GM23338 (cell line): Measurements from ENCODE around the gene NAPG. TPM values are rescaled to one million over a fixed set of nuclear protein-coding genes. Genes with fewer than 3 reads are reported as not detected.

ENCODE experiments used
- ATAC-seq: fragments of 200-7000 bp; cut with Tn5 transposase; 3 replicates; pipeline ENCODE4 v1.9.1; 2020
- DNase-seq: peaks from one replicate; pipeline ENCODE4 v3.0.0-alpha.2; 2015; ENCODE audit warnings: low spot score
- H2AFZ ChIP-seq: fragments of 200-600 bp; sonication (generic); 2 replicates; pipeline ENCODE4 v1.8.0; 2016; ENCODE audit warnings: antibody characterized with exemption, mild to moderate bottlenecking, moderate library complexity
- H3F3A ChIP-seq: fragments of 200-600 bp; sonication (generic); replicated peaks from 2 replicates; pipeline ENCODE4 v1.8.0; 2017; ENCODE audit warnings: antibody characterized with exemption, mixed run types, low read depth
- H3K27ac ChIP-seq: fragments of 200-600 bp; sonication (generic); 2 replicates; pipeline ENCODE4 v1.6.1; 2016; ENCODE audit warnings: low read depth
- H3K27me3 ChIP-seq: fragments of 200-600 bp; sonication (generic); 2 replicates; pipeline ENCODE4 v1.8.0; 2016; ENCODE audit warnings: mild to moderate bottlenecking, mixed run types, moderate library complexity; ENCODE audit not compliant: insufficient read depth
- H3K36me3 ChIP-seq: fragments of 200-600 bp; sonication (generic); 2 replicates; pipeline ENCODE4 v1.8.0; 2016; ENCODE audit warnings: mild to moderate bottlenecking; ENCODE audit not compliant: insufficient read depth
- H3K4me1 ChIP-seq: fragments of 200-600 bp; sonication (generic); 2 replicates; pipeline ENCODE4 v1.8.0; 2016; ENCODE audit warnings: mild to moderate bottlenecking, moderate library complexity; ENCODE audit not compliant: insufficient read depth
- H3K4me2 ChIP-seq: fragments of 200-600 bp; sonication (generic); 2 replicates; pipeline ENCODE4 v1.7.1; 2017; ENCODE audit warnings: mixed run types
- H3K4me3 ChIP-seq: fragments of 200-600 bp; sonication (generic); 2 replicates; pipeline ENCODE4 v1.6.1; 2016; ENCODE audit warnings: mixed run types
- H3K79me2 ChIP-seq: fragments of 200-600 bp; sonication (generic); replicated peaks from 2 replicates; pipeline ENCODE4 v1.8.0; 2017; ENCODE audit warnings: mild to moderate bottlenecking; ENCODE audit not compliant: insufficient read depth
- H3K9me2 ChIP-seq: fragments of 200-600 bp; sonication (generic); 2 replicates; pipeline ENCODE4 v1.8.0; 2017; ENCODE audit not compliant: insufficient read depth
- H4K20me1 ChIP-seq: fragments of 200-600 bp; sonication (generic); replicated peaks from 2 replicates; pipeline ENCODE4 v1.8.0; 2017; ENCODE audit warnings: mild to moderate bottlenecking; ENCODE audit not compliant: insufficient read depth
- H3K27ac Mint-ChIP-seq: 2 replicates; pipeline ENCODE4 v1.8.0; 2020; ENCODE audit warnings: inconsistent platforms, mild to moderate bottlenecking, moderate library complexity, mixed read lengths
- H3K27me3 Mint-ChIP-seq: 3 replicates; pipeline ENCODE4 v1.8.0; 2022; ENCODE audit warnings: low read depth, mild to moderate bottlenecking, moderate library complexity, mixed read lengths, inconsistent platforms; ENCODE audit not compliant: insufficient read depth, poor library complexity
- H3K36me3 Mint-ChIP-seq: 3 replicates; pipeline ENCODE4 v1.8.0; 2021; ENCODE audit warnings: low read depth, mild to moderate bottlenecking, inconsistent platforms, moderate library complexity, mixed read lengths
- H3K4me1 Mint-ChIP-seq: 3 replicates; pipeline ENCODE4 v1.8.0; 2020; ENCODE audit warnings: mild to moderate bottlenecking, inconsistent platforms, mixed read lengths
- H3K4me3 Mint-ChIP-seq: 3 replicates; pipeline ENCODE4 v1.8.0; 2021; ENCODE audit warnings: moderate library complexity, mild to moderate bottlenecking, inconsistent platforms, mixed read lengths
- H3K9me3 Mint-ChIP-seq: 3 replicates; pipeline ENCODE4 v1.8.0; 2020; ENCODE audit warnings: moderate library complexity, mild to moderate bottlenecking, inconsistent platforms, mixed read lengths
- CREB1 ChIP-seq: fragments of 250-450 bp; sonication (Bioruptor Pico); IDR thresholded peaks from 2 replicates; pipeline ENCODE4 v1.5.0; 2020; ENCODE audit warnings: low read depth, mild to moderate bottlenecking, moderate library complexity
- ETS1 ChIP-seq: IDR thresholded peaks from 2 replicates; pipeline ENCODE4 v1.6.1; 2016; ENCODE audit warnings: antibody characterized with exemption
- EZH2 ChIP-seq: fragments of 200-600 bp; sonication (generic); IDR thresholded peaks from one replicate; pipeline ENCODE4 v1.8.0; 2017; ENCODE audit warnings: antibody characterized with exemption, mild to moderate bottlenecking, low read depth; ENCODE audit not compliant: unreplicated experiment
- EZH2phosphoT487 ChIP-seq: fragments of 200-600 bp; sonication (generic); IDR thresholded peaks from one replicate; pipeline ENCODE4 v1.8.1; 2018; ENCODE audit warnings: antibody characterized with exemption; ENCODE audit not compliant: unreplicated experiment
- JUNB ChIP-seq: IDR thresholded peaks from one replicate; pipeline ENCODE4 v1.6.1; 2016; ENCODE audit warnings: antibody characterized with exemption; ENCODE audit not compliant: unreplicated experiment
- NANOG ChIP-seq: IDR thresholded peaks from 2 replicates; pipeline ENCODE4 v1.6.1; 2016; ENCODE audit warnings: antibody characterized with exemption, borderline replicate concordance
- POLR2AphosphoS5 ChIP-seq: IDR thresholded peaks from 2 replicates; pipeline ENCODE4 v1.6.1; 2016; ENCODE audit warnings: antibody characterized with exemption, low read depth
- STAT1 ChIP-seq: IDR thresholded peaks from one replicate; pipeline ENCODE4 v1.6.1; 2016; ENCODE audit warnings: antibody characterized with exemption; ENCODE audit not compliant: unreplicated experiment
- ZNF114 ChIP-seq: fragments of 250-450 bp; sonication (Bioruptor Pico); IDR thresholded peaks from 2 replicates; pipeline ENCODE4 v1.5.0; 2020; ENCODE audit warnings: mild to moderate bottlenecking, moderate library complexity
- ZNF331 ChIP-seq: fragments of 250-450 bp; sonication (Bioruptor Pico); IDR thresholded peaks from 2 replicates; pipeline ENCODE4 v1.5.0; 2020; ENCODE audit warnings: low read depth, mild to moderate bottlenecking, moderate library complexity
- ZNF462 ChIP-seq: fragments of 250-450 bp; sonication (Bioruptor Pico); IDR thresholded peaks from 2 replicates; pipeline ENCODE4 v1.5.0; 2020; ENCODE audit warnings: mild to moderate bottlenecking, moderate library complexity
- polyA plus RNA-seq: library from polyadenylated mRNA; unstranded; fragments of >200 nt; fragmentation: Nextera tagmentation; extraction: Ambion mirVana; gene quantifications from 2 replicates; pipeline ENCODE4 v1.2.1, GENCODE V29; 2016
- total RNA-seq: library from RNA; depleted of rRNA; stranded (reverse); fragments of >200 nt; shearing (Covaris generic); gene quantifications from 2 replicates; pipeline ENCODE4 v1.2.3, GENCODE V29; 2014
- TF ChIP-seq, protein P1 (sequence below): IDR thresholded peaks from one replicate; pipeline ENCODE4 v1.6.1; 2018; ENCODE audit warnings: antibody characterized with exemption; ENCODE audit not compliant: unreplicated experiment
- TF ChIP-seq, protein P2 (sequence below), 2 experiments: fragments of 200-600 bp in 1 of 2; sonication (generic) in 1 of 2; conservative IDR thresholded peaks; 2 replicates each; pipeline versions ENCODE4 v1.5.1 to v1.6.1; 2016 to 2017; ENCODE audit warnings: antibody characterized with exemption in 2 of 2, low read depth in 2 of 2, mild to moderate bottlenecking in 2 of 2, moderate library complexity in 1 of 2

NAPG gene
- total and polyA plus RNA-seq, 2 experiments from 2014 or later, result 26.8 to 40.1 TPM

GRCh38 chr18:10537765-10538164 lies 11.9 kb downstream of the NAPG start:
- no peaks in the 10 kb centered on the region for H3K27me3 ChIP-seq
- no peak for DNase-seq
- no peaks in the 10 kb centered on the region for H3K4me1 Mint-ChIP-seq
- no peaks in the 10 kb centered on the region for H3K9me2 ChIP-seq
- no peak overlapping the region for H3K27ac Mint-ChIP-seq
- no peak for TF ChIP-seq ZNF462
- TF ChIP-seq EZH2phosphoT487, result no peak
- TF ChIP-seq EZH2, result no peak
- TF ChIP-seq, protein P1, sequence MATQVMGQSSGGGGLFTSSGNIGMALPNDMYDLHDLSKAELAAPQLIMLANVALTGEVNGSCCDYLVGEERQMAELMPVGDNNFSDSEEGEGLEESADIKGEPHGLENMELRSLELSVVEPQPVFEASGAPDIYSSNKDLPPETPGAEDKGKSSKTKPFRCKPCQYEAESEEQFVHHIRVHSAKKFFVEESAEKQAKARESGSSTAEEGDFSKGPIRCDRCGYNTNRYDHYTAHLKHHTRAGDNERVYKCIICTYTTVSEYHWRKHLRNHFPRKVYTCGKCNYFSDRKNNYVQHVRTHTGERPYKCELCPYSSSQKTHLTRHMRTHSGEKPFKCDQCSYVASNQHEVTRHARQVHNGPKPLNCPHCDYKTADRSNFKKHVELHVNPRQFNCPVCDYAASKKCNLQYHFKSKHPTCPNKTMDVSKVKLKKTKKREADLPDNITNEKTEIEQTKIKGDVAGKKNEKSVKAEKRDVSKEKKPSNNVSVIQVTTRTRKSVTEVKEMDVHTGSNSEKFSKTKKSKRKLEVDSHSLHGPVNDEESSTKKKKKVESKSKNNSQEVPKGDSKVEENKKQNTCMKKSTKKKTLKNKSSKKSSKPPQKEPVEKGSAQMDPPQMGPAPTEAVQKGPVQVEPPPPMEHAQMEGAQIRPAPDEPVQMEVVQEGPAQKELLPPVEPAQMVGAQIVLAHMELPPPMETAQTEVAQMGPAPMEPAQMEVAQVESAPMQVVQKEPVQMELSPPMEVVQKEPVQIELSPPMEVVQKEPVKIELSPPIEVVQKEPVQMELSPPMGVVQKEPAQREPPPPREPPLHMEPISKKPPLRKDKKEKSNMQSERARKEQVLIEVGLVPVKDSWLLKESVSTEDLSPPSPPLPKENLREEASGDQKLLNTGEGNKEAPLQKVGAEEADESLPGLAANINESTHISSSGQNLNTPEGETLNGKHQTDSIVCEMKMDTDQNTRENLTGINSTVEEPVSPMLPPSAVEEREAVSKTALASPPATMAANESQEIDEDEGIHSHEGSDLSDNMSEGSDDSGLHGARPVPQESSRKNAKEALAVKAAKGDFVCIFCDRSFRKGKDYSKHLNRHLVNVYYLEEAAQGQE, result no peak
- no peak for TF ChIP-seq STAT1
- no peak for TF ChIP-seq NANOG
- TF ChIP-seq, protein P2, sequence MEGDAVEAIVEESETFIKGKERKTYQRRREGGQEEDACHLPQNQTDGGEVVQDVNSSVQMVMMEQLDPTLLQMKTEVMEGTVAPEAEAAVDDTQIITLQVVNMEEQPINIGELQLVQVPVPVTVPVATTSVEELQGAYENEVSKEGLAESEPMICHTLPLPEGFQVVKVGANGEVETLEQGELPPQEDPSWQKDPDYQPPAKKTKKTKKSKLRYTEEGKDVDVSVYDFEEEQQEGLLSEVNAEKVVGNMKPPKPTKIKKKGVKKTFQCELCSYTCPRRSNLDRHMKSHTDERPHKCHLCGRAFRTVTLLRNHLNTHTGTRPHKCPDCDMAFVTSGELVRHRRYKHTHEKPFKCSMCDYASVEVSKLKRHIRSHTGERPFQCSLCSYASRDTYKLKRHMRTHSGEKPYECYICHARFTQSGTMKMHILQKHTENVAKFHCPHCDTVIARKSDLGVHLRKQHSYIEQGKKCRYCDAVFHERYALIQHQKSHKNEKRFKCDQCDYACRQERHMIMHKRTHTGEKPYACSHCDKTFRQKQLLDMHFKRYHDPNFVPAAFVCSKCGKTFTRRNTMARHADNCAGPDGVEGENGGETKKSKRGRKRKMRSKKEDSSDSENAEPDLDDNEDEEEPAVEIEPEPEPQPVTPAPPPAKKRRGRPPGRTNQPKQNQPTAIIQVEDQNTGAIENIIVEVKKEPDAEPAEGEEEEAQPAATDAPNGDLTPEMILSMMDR (conservative IDR thresholded peaks at IDR 0.05; ENCODE audit: low read depth in 2 of 2), result no peak
- no peak for TF ChIP-seq ZNF331 (CRISPR knock-in tag)
- no peak for TF ChIP-seq JUNB
- TF ChIP-seq POLR2AphosphoS5, result no peak
- TF ChIP-seq CREB1, result no peak
- no peak for TF ChIP-seq ETS1
- no peak for TF ChIP-seq ZNF114 (CRISPR knock-in tag)
- H3K4me3 ChIP-seq, result no peak overlapping the region
- H2AFZ ChIP-seq, result no peak overlapping the region
- no peak overlapping the region for H3K27ac ChIP-seq
- peaks cover 7% of the 10 kb centered on the region; the same call in 1 of the 2 replicates for H4K20me1 ChIP-seq
- peaks cover 44% of the 10 kb centered on the region for H3K36me3 Mint-ChIP-seq
- H3F3A ChIP-seq, result no peaks in the 10 kb centered on the region
- H3K4me2 ChIP-seq, result no peak overlapping the region
- peaks cover 26% of the 10 kb centered on the region for H3K79me2 ChIP-seq
- H3K27me3 Mint-ChIP-seq, result peaks cover 2% of the 10 kb centered on the region
- H3K36me3 ChIP-seq, result peaks cover 23% of the 10 kb centered on the region; the same call in 1 of the 2 replicates
- ATAC-seq, result no peak
- no peak overlapping the region for H3K4me3 Mint-ChIP-seq
- no peaks in the 10 kb centered on the region for H3K4me1 ChIP-seq
- no peaks in the 10 kb centered on the region for H3K9me3 Mint-ChIP-seq
